Smooth muscle cell (in vitro differentiated cells): ENCODE data around the gene RAB12. TPM values are rescaled to one million over a fixed set of nuclear protein-coding genes. Genes with fewer than 3 reads are reported as not detected.

Experiments used
- DNase-seq: peaks from one replicate; lab custom pipeline; 2025; ENCODE audit not compliant: unreplicated experiment; lab: John Stamatoyannopoulos, UW
- H2AFZ ChIP-seq: fragments of 200-600 bp; sonication (generic); 2 replicates; pipeline ENCODE4 v1.6.0; 2016; ENCODE audit warnings: antibody characterized with exemption, low read depth, mild to moderate bottlenecking
- H3F3A ChIP-seq: fragments of 200-600 bp; sonication (generic); 2 replicates; pipeline ENCODE4 v1.6.0; 2017; ENCODE audit warnings: antibody characterized with exemption, low read depth
- H3K27ac ChIP-seq: fragments of 200-600 bp; sonication (generic); 2 replicates; pipeline ENCODE4 v1.5.1; 2016; ENCODE audit warnings: low read depth, mild to moderate bottlenecking
- H3K27me3 ChIP-seq: fragments of 200-600 bp; sonication (generic); 2 replicates; pipeline ENCODE4 v1.6.1; 2016; ENCODE audit warnings: low read depth, mild to moderate bottlenecking
- H3K36me3 ChIP-seq: fragments of 200-600 bp; sonication (generic); 2 replicates; pipeline ENCODE4 v1.5.1; 2016; ENCODE audit warnings: low read depth
- H3K4me1 ChIP-seq: fragments of 200-600 bp; sonication (generic); 2 replicates; pipeline ENCODE4 v1.5.1; 2016; ENCODE audit warnings: low read depth
- H3K4me2 ChIP-seq: fragments of 200-600 bp; sonication (generic); 2 replicates; pipeline ENCODE4 v1.6.0; 2016; ENCODE audit warnings: mild to moderate bottlenecking
- H3K4me3 ChIP-seq: fragments of 200-600 bp; sonication (generic); 2 replicates; pipeline ENCODE4 v1.5.1; 2016; ENCODE audit warnings: mild to moderate bottlenecking
- H3K79me2 ChIP-seq: fragments of 200-600 bp; sonication (generic); 2 replicates; pipeline ENCODE4 v1.6.0; 2016; ENCODE audit warnings: low read depth, mild to moderate bottlenecking
- H3K9ac ChIP-seq: fragments of 200-600 bp; sonication (generic); 2 replicates; pipeline ENCODE4 v1.6.0; 2016; ENCODE audit warnings: low read depth
- H3K9me3 ChIP-seq: fragments of 200-600 bp; sonication (generic); replicated peaks from 2 replicates; pipeline ENCODE4 v1.5.1; 2016; ENCODE audit warnings: low read depth
- H4K20me1 ChIP-seq: fragments of 200-600 bp; sonication (generic); 2 replicates; pipeline ENCODE4 v1.6.0; 2016; ENCODE audit warnings: low read depth
- CTCF ChIP-seq: fragments of 200-600 bp; sonication (generic); IDR thresholded peaks from 2 replicates; pipeline ENCODE4 v1.5.1; 2017; ENCODE audit warnings: borderline replicate concordance, mild to moderate bottlenecking, antibody characterized with exemption; ENCODE audit not compliant: insufficient read depth, poor library complexity, severe bottlenecking
- WGBS: methylation state at CpG from one replicate; pipeline ENCODE4 v1.1.7; 2016; ENCODE audit warnings: low lambda C conversion rate; 5-methylcytosine and 5-hydroxymethylcytosine counted together
- polyA plus RNA-seq: library from polyadenylated mRNA; unstranded; fragments of >200 nt; fragmentation: Nextera tagmentation; extraction: Ambion mirVana; gene quantifications from 2 replicates; pipeline ENCODE4 v1.2.1, GENCODE V29; 2016
- total RNA-seq: library from RNA; depleted of rRNA; stranded (reverse); fragments of >200 nt; gene quantifications from 2 replicates; pipeline ENCODE4 v1.2.3, GENCODE V29; 2014

The RAB12 gene
- total and polyA plus RNA-seq, 2 experiments from 2014 or later, result 5.0 to 53.8 TPM

DNA sequence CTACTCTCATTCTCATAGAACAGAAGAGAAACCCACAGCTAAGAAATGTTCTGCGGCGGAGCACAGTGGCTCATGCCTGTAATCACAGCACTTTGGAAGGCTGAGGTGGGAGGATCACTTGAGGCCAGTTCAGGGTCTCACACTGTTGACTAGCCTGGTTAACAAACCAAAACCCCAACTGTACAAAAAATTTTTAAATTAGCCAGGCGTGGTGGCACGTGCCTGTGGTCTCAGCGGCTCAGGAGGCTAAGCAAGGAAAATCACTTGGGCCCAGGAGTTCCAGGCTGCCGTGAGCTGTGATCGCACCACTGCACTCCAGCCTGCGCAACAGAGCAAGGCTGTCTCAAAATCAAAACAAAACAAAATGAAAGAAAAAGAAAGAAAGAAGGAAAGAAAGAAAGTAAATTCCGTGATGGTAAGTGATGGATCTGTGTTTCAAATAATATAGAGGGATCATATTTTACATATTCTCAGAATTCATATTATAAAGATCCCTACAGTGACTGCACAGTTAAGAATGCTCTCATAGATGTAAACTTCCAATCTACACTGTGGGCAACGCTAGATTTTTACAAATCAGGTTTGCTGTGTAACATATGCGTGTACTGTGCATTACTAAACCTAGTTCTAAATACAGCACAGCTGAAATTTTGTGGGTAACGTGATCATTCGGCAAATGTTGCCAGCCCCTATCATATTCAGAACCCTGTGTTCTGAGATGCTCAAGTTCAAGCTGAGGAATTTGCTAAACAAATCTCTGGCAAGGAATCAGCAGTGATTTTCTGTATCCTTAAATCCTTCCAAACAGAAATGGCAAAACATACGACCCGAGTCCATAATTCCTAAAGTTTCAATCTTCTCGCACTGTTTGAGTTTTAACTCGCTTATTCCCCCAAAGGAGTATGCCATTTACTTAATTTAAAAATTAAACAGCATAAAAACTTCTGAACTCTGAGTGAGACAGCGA, 1.2 kb upstream of the RAB12 start:
- no peaks in the 10 kb centered on the region for H3K27me3 ChIP-seq
- no peaks in the 10 kb centered on the region for H3K9me3 ChIP-seq
- peaks cover 10% of the 10 kb centered on the region for H3K4me1 ChIP-seq
- no peak for DNase-seq
- H3K79me2 ChIP-seq, result peaks cover 34% of the 10 kb centered on the region
- WGBS, result 62% methylated on average over 18 of the region's 18 CpGs
- no peaks in the 10 kb centered on the region for H3F3A ChIP-seq
- peak overlapping the region; percentile 24 for H3K27ac ChIP-seq
- peaks cover 33% of the 10 kb centered on the region for H4K20me1 ChIP-seq
- peak overlapping the region; percentile 89 for H3K4me2 ChIP-seq
- peak overlapping the region; percentile 98 for H2AFZ ChIP-seq
- no peak for TF ChIP-seq CTCF
- H3K9ac ChIP-seq, result peak overlapping the region; percentile 10
- no peaks in the 10 kb centered on the region for H3K36me3 ChIP-seq
- H3K4me3 ChIP-seq, result peak overlapping the region; percentile 66

DNA sequence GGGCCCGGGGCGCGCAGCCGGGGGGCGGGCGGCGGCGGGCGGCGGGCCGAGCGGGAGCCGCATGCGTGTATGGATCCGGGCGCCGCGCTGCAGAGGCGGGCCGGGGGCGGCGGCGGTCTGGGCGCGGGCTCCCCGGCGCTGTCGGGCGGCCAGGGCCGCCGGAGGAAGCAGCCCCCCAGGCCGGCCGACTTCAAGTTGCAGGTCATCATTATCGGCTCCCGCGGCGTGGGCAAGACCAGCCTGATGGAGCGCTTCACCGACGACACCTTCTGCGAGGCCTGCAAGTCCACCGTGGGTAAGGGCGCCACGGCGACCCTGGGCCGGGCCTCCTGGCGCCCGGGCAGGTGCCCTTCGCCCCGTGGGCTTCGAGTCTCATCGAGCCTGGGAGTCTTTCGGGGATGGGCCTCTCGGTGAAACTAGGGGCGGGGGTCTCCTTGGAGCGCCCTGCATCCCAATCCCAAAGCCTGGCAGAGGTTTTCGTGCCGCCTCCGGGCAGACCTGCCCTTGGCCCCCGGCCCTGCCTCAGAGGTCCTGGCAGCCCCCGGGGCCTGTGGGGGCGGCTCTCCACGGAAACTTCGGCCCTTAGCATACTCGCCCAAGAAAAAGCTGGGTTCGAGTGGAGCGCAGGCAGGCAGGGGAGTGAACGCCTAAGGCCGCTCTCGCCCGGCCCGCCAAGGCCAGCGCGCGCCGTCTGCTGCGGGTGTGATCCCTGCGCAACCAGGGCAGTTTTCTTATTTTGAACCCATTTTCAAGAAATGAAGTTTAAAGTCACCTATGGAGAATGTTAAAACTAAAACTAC, 622 bp downstream of the RAB12 start:
- Histone ChIP-seq H3F3A (peaks cover 7% of the 10 kb centered on the region), H3K4me2 (peak overlapping the region; percentile 98), H3K4me3 (peak overlapping the region; percentile 75), H3K79me2 (peaks cover 52% of the 10 kb centered on the region), H3K27me3 (no peaks in the 10 kb centered on the region), H3K9ac (peak overlapping the region; percentile 84), H2AFZ (no peak overlapping the region), H3K27ac (no peak overlapping the region), H3K4me1 (peaks cover 10% of the 10 kb centered on the region), H4K20me1 (peaks cover 51% of the 10 kb centered on the region), H3K9me3 (no peaks in the 10 kb centered on the region), H3K36me3 (no peaks in the 10 kb centered on the region)
- TF ChIP-seq CTCF, result no peak
- no peak for DNase-seq
- 1% methylated on average over 72 of the region's 78 CpGs for WGBS

GRCh38 chr18:8610459-8610851, 1.2 kb downstream of the RAB12 start:
- no peak overlapping the region for H3K27ac ChIP-seq
- TF ChIP-seq CTCF, result no peak
- no peaks in the 10 kb centered on the region for H3K27me3 ChIP-seq
- no peak for DNase-seq
- peak overlapping the region; percentile 75 for H3K4me3 ChIP-seq
- H2AFZ ChIP-seq, result no peak overlapping the region
- no peaks in the 10 kb centered on the region for H3K9me3 ChIP-seq
- peaks cover 56% of the 10 kb centered on the region for H4K20me1 ChIP-seq
- H3K4me2 ChIP-seq, result peak overlapping the region; percentile 98
- H3F3A ChIP-seq, result peaks cover 7% of the 10 kb centered on the region
- peaks cover 10% of the 10 kb centered on the region for H3K4me1 ChIP-seq
- H3K9ac ChIP-seq, result peak overlapping the region; percentile 84
- H3K79me2 ChIP-seq, result peaks cover 56% of the 10 kb centered on the region
- 6% methylated on average over 13 of the region's 13 CpGs for WGBS
- H3K36me3 ChIP-seq, result no peaks in the 10 kb centered on the region
